Measurements from ENCODE around the gene TP53.
"Not testable (repeated sequence)": the region's sequence is repeated elsewhere in the genome, so short reads cannot be mapped to it uniquely, and the experiment has no call there.

Gene TP53

GRCh38 chr17:7652388-7653356 is 34.6 kb downstream of the TP53 start:
- peak overlapping the region; percentile 49 for H3K4me3 ChIP-seq (ENCODE audit: low read depth, low read length)
- peaks cover 17% of the 10 kb centered on the region for H3K27me3 ChIP-seq (ENCODE audit: control insufficient read depth, insufficient read depth, low read length)
- peaks cover 12% of the 10 kb centered on the region for H3K4me1 ChIP-seq (ENCODE audit: control insufficient read depth, insufficient read depth, low read length)
- H3K9ac ChIP-seq (ENCODE audit: low read depth, low read length), result no peak overlapping the region
- no peaks in the 10 kb centered on the region for H3K9me3 ChIP-seq (ENCODE audit: control insufficient read depth, insufficient read depth, low read length)
- H3K36me3 ChIP-seq (ENCODE audit: control insufficient read depth, insufficient read depth, low read length), result peaks cover 4% of the 10 kb centered on the region

GRCh38 chr17:7651665-7652387 is 35.5 kb downstream of the TP53 start:
- peak overlapping the region; percentile 49 for H3K4me3 ChIP-seq (ENCODE audit: low read depth, low read length)

GRCh38 chr17:7651097-7651664 is 36.1 kb downstream of the TP53 start:
- Histone ChIP-seq H3K9ac (ENCODE audit: low read depth, low read length) (peak overlapping the region; percentile 37), H3K4me3 (ENCODE audit: low read depth, low read length) (peak overlapping the region; percentile 49), H3K4me1 (ENCODE audit: control insufficient read depth, insufficient read depth, low read length) (peaks cover 3% of the 10 kb centered on the region), H3K27me3 (ENCODE audit: control insufficient read depth, insufficient read depth, low read length) (peaks cover 19% of the 10 kb centered on the region), H3K9me3 (ENCODE audit: control insufficient read depth, insufficient read depth, low read length) (no peaks in the 10 kb centered on the region), H3K36me3 (ENCODE audit: control insufficient read depth, insufficient read depth, low read length) (peaks cover 4% of the 10 kb centered on the region)

More at GRCh38 chr17:7651665-7652387, 35.5 kb downstream of the TP53 start:
- Histone ChIP-seq H3K36me3 (ENCODE audit: control insufficient read depth, insufficient read depth, low read length) (peaks cover 4% of the 10 kb centered on the region), H3K27me3 (ENCODE audit: control insufficient read depth, insufficient read depth, low read length) (peaks cover 17% of the 10 kb centered on the region), H3K9ac (ENCODE audit: low read depth, low read length) (no peak overlapping the region), H3K9me3 (ENCODE audit: control insufficient read depth, insufficient read depth, low read length) (no peaks in the 10 kb centered on the region), H3K4me1 (ENCODE audit: control insufficient read depth, insufficient read depth, low read length) (peaks cover 7% of the 10 kb centered on the region)

GRCh38 chr17:7650509-7651096 is 36.7 kb downstream of the TP53 start, which contains the start of gene ATP1B2:
Gene ATP1B2 (plus strand): TSS chr17:7650926. CDS start chr17:7651519, 593 bp downstream.
- Histone ChIP-seq H3K36me3 (ENCODE audit: control insufficient read depth, insufficient read depth, low read length) (peaks cover 3% of the 10 kb centered on the region), H3K4me3 (ENCODE audit: low read depth, low read length) (peak within 1 kb of the TSS; percentile 60), H3K27me3 (ENCODE audit: control insufficient read depth, insufficient read depth, low read length) (peaks cover 19% of the 10 kb centered on the region), H3K4me1 (ENCODE audit: control insufficient read depth, insufficient read depth, low read length) (peaks cover 3% of the 10 kb centered on the region), H3K9ac (ENCODE audit: low read depth, low read length) (peak within 1 kb of the TSS; percentile 37), H3K9me3 (ENCODE audit: control insufficient read depth, insufficient read depth, low read length) (no peaks in the 10 kb centered on the region)

- H3K27me3 ChIP-seq (ENCODE audit: control insufficient read depth, insufficient read depth, low read length), result peaks cover 5% of the 10 kb centered on the region
These were observed 40.3 kb downstream of the TP53 start for GRCh38 chr17:7647018-7647417.

GRCh38 chr17:7646457-7646856 is 40.8 kb downstream of the TP53 start:
- Histone ChIP-seq H3K9me3 (ENCODE audit: control insufficient read depth, insufficient read depth, low read length) (no peaks in the 10 kb centered on the region), H3K27me3 (ENCODE audit: control insufficient read depth, insufficient read depth, low read length) (peaks cover 5% of the 10 kb centered on the region), H3K9ac (ENCODE audit: low read depth, low read length) (no peak overlapping the region), H3K4me3 (ENCODE audit: low read depth, low read length) (no peak overlapping the region), H3K36me3 (ENCODE audit: control insufficient read depth, insufficient read depth, low read length) (no peaks in the 10 kb centered on the region), H3K4me1 (ENCODE audit: control insufficient read depth, insufficient read depth, low read length) (peaks cover 3% of the 10 kb centered on the region)

More at GRCh38 chr17:7647018-7647417, 40.3 kb downstream of the TP53 start:
- Histone ChIP-seq H3K9me3 (ENCODE audit: control insufficient read depth, insufficient read depth, low read length) (no peaks in the 10 kb centered on the region), H3K36me3 (ENCODE audit: control insufficient read depth, insufficient read depth, low read length) (no peaks in the 10 kb centered on the region), H3K9ac (ENCODE audit: low read depth, low read length) (no peak overlapping the region), H3K4me1 (ENCODE audit: control insufficient read depth, insufficient read depth, low read length) (peaks cover 3% of the 10 kb centered on the region), H3K4me3 (ENCODE audit: low read depth, low read length) (no peak overlapping the region)

GRCh38 chr17:7644775-7645174 is 42.5 kb downstream of the TP53 start:
- no peak overlapping the region for H3K9ac ChIP-seq (ENCODE audit: low read depth, low read length)
- no peaks in the 10 kb centered on the region for H3K36me3 ChIP-seq (ENCODE audit: control insufficient read depth, insufficient read depth, low read length)
- no peaks in the 10 kb centered on the region for H3K9me3 ChIP-seq (ENCODE audit: control insufficient read depth, insufficient read depth, low read length)
- peaks cover 5% of the 10 kb centered on the region for H3K27me3 ChIP-seq (ENCODE audit: control insufficient read depth, insufficient read depth, low read length)
- H3K4me3 ChIP-seq (ENCODE audit: low read depth, low read length), result no peak overlapping the region
- peaks cover under 1% of the 10 kb centered on the region for H3K4me1 ChIP-seq (ENCODE audit: control insufficient read depth, insufficient read depth, low read length)

GRCh38 chr17:7641635-7642034 is 45.7 kb downstream of the TP53 start:
- H3K27me3 ChIP-seq (ENCODE audit: control insufficient read depth, insufficient read depth, low read length); H3K36me3 ChIP-seq (ENCODE audit: control insufficient read depth, insufficient read depth, low read length); H3K9ac ChIP-seq (ENCODE audit: low read depth, low read length); H3K9me3 ChIP-seq (ENCODE audit: control insufficient read depth, insufficient read depth, low read length); H3K4me3 ChIP-seq (ENCODE audit: low read depth, low read length); H3K4me1 ChIP-seq (ENCODE audit: control insufficient read depth, insufficient read depth, low read length): not testable (repeated sequence)

- H3K9me3 ChIP-seq (ENCODE audit: control insufficient read depth, insufficient read depth, low read length), result no peaks in the 10 kb centered on the region
- peaks cover 4% of the 10 kb centered on the region for H3K4me1 ChIP-seq (ENCODE audit: control insufficient read depth, insufficient read depth, low read length)
- H3K9ac ChIP-seq (ENCODE audit: low read depth, low read length), result no peak overlapping the region
- no peaks in the 10 kb centered on the region for H3K27me3 ChIP-seq (ENCODE audit: control insufficient read depth, insufficient read depth, low read length)
- H3K4me3 ChIP-seq (ENCODE audit: low read depth, low read length), result no peak overlapping the region
- no peaks in the 10 kb centered on the region for H3K36me3 ChIP-seq (ENCODE audit: control insufficient read depth, insufficient read depth, low read length)
These were observed 46.5 kb downstream of the TP53 start for GRCh38 chr17:7640783-7641182.

GRCh38 chr17:7636163-7636562 is 51.1 kb downstream of the TP53 start:
- no peak overlapping the region for H3K9ac ChIP-seq (ENCODE audit: low read depth, low read length)
- peaks cover 9% of the 10 kb centered on the region for H3K4me1 ChIP-seq (ENCODE audit: control insufficient read depth, insufficient read depth, low read length)
- no peaks in the 10 kb centered on the region for H3K27me3 ChIP-seq (ENCODE audit: control insufficient read depth, insufficient read depth, low read length)
- no peaks in the 10 kb centered on the region for H3K9me3 ChIP-seq (ENCODE audit: control insufficient read depth, insufficient read depth, low read length)
- no peak overlapping the region for H3K4me3 ChIP-seq (ENCODE audit: low read depth, low read length)
- no peaks in the 10 kb centered on the region for H3K36me3 ChIP-seq (ENCODE audit: control insufficient read depth, insufficient read depth, low read length)

GRCh38 chr17:7634384-7634783 is 52.9 kb downstream of the TP53 start:
- Histone ChIP-seq H3K4me3 (ENCODE audit: low read depth, low read length) (no peak overlapping the region), H3K9ac (ENCODE audit: low read depth, low read length) (no peak overlapping the region), H3K36me3 (ENCODE audit: control insufficient read depth, insufficient read depth, low read length) (no peaks in the 10 kb centered on the region), H3K9me3 (ENCODE audit: control insufficient read depth, insufficient read depth, low read length) (no peaks in the 10 kb centered on the region), H3K4me1 (ENCODE audit: control insufficient read depth, insufficient read depth, low read length) (peaks cover 9% of the 10 kb centered on the region), H3K27me3 (ENCODE audit: control insufficient read depth, insufficient read depth, low read length) (no peaks in the 10 kb centered on the region)
